Lung (tissue), 12 donors: Measurements from ENCODE around the gene CFAP100. TPM values are rescaled to one million over a fixed set of nuclear protein-coding genes. Genes with fewer than 3 reads are reported as not detected.

ENCODE experiments used
- ATAC-seq: fragments of 200-7000 bp; cut with Tn5 transposase; one replicate; pipeline ENCODE4 v1.9.1; 2020; ENCODE audit warnings: moderate number of reproducible peaks; ENCODE audit not compliant: insufficient read depth, low FRiP score
- DNase-seq, 3 donors: peaks; one replicate each; pipeline ENCODE4 v3.0.0-alpha.2; 2013 to 2017
- H3K27ac ChIP-seq, 2 donors: one replicate each; pipeline ENCODE4 v1.5.1; 2013; ENCODE audit warnings: mild to moderate bottlenecking in 2 of 2, moderate library complexity in 2 of 2, control low read depth in 1 of 2, inconsistent platforms in 1 of 2, low read depth in 1 of 2, low read length in 1 of 2
- H3K27me3 ChIP-seq, 3 donors: one replicate each; pipeline ENCODE4 v1.5.1; 2013; ENCODE audit warnings: low read length in 2 of 3; ENCODE audit not compliant: control insufficient read depth in 3 of 3, insufficient read depth in 3 of 3
- H3K36me3 ChIP-seq, 4 donors: one replicate each; pipeline ENCODE4 v1.5.1; 2013; ENCODE audit warnings: low read length in 4 of 4, mild to moderate bottlenecking in 1 of 4, moderate library complexity in 1 of 4; ENCODE audit not compliant: control insufficient read depth in 4 of 4, insufficient read depth in 4 of 4
- H3K4me1 ChIP-seq, 5 donors: one replicate each; pipeline ENCODE4 v1.5.1; 2013; ENCODE audit warnings: low read length in 5 of 5, mild to moderate bottlenecking in 2 of 5, moderate library complexity in 1 of 5; ENCODE audit not compliant: control insufficient read depth in 5 of 5, insufficient read depth in 5 of 5
- H3K4me3 ChIP-seq: one replicate; pipeline ENCODE4 v1.5.1; 2013; ENCODE audit warnings: mild to moderate bottlenecking, control low read depth, moderate library complexity
- H3K9ac ChIP-seq, 2 donors: one replicate each; pipeline ENCODE4 v1.5.1; 2013; ENCODE audit warnings: low read length in 2 of 2, control low read depth in 1 of 2; ENCODE audit not compliant: insufficient read depth in 1 of 2
- H3K9me3 ChIP-seq, 4 donors: one replicate each; pipeline ENCODE4 v1.5.1; 2013; ENCODE audit warnings: low read length in 3 of 4, mild to moderate bottlenecking in 1 of 4, moderate library complexity in 1 of 4; ENCODE audit not compliant: control insufficient read depth in 4 of 4, insufficient read depth in 3 of 4
- WGBS, 2 donors: extraction: QIAGEN DNeasy Blood & Tissue Kit; methylation state at CpG; one replicate each; pipeline ENCODE4 v1.1.7; 2013; 5-methylcytosine and 5-hydroxymethylcytosine counted together
- polyA plus RNA-seq, 2 donors: library from polyadenylated mRNA; stranded (reverse); fragments of 200-250 nt; gene quantifications; one replicate each; pipeline ENCODE4 v1.2.1, GENCODE V29; 2013
- total RNA-seq, 2 donors: library from RNA; depleted of rRNA in 1 of 2; stranded (reverse); fragments of >200 nt in 1 of 2; gene quantifications; one replicate each; pipeline ENCODE4 v1.2.1, GENCODE V29; 2014 to 2021
- TF ChIP-seq, protein P1 (sequence below): IDR thresholded peaks from 2 replicates; pipeline ENCODE4 v1.5.1; 2012; ENCODE audit warnings: mild to moderate bottlenecking; ENCODE audit errors: control extremely low read depth, extremely low read depth
- donor health status: control.
- donor health status: control.
- donor health status: Bipolar disorder and iron deficiency.
- donor health status: healthy.
- donor health status: DM: yes; HTN: yes; CAD: no.

Gene CFAP100
- total and polyA plus RNA-seq, 4 donors = 7.7 to 31.9 (median 11.5) TPM

DNA sequence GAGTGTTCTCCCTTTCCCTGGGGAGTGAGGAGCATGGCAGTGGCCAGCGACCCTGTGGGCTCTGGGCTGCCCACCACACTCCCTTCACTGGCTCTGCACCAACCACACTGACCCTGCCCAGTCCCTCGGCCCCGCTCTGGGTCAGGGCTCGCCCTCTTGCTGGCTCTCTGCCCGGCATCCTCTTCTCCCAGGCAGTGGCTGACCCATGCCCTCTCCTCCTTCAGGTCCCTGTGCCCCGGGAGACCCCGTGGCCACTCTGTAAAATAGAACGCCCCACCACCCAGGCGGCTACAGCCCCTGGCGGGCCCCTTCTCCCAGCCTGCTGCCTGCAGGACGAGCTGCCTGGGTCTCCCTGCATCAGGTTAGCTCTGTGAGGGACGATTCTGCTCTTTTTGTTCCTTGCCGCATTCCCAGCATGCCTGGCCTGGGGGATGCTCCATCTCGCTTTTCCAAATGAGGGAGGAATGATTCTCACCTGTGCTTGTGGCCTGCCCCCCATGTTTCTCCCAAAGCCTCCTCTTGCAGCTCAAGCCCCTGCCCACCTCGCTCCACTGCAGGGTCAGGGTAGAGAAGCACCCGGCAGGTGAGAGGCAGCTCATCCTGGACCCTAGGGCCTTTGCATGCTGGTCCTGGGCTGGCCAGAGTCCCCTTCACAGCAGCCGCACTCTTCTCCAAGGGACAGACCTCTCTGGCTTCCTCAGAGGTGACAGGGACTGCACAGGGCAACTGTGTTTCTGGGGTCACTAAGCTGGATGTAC is 14.5 kb upstream of the CFAP100 start:
- no peaks in the 10 kb centered on the region for H3K9me3 ChIP-seq
- peaks cover 0 to 11% (median 0%) of the 10 kb centered on the region in 5 donors for H3K4me1 ChIP-seq
- H3K27me3 ChIP-seq = no peaks in the 10 kb centered on the region
- no peak for ATAC-seq
- no peak for DNase-seq
- H3K36me3 ChIP-seq = no peaks in the 10 kb centered on the region
- TF ChIP-seq, protein P1, sequence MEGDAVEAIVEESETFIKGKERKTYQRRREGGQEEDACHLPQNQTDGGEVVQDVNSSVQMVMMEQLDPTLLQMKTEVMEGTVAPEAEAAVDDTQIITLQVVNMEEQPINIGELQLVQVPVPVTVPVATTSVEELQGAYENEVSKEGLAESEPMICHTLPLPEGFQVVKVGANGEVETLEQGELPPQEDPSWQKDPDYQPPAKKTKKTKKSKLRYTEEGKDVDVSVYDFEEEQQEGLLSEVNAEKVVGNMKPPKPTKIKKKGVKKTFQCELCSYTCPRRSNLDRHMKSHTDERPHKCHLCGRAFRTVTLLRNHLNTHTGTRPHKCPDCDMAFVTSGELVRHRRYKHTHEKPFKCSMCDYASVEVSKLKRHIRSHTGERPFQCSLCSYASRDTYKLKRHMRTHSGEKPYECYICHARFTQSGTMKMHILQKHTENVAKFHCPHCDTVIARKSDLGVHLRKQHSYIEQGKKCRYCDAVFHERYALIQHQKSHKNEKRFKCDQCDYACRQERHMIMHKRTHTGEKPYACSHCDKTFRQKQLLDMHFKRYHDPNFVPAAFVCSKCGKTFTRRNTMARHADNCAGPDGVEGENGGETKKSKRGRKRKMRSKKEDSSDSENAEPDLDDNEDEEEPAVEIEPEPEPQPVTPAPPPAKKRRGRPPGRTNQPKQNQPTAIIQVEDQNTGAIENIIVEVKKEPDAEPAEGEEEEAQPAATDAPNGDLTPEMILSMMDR = no peak
- no peak overlapping the region for H3K27ac ChIP-seq
- no peak overlapping the region for H3K4me3 ChIP-seq
- 75 to 87% methylated on average over 17 of the region's 17 CpGs for WGBS, 2 donors
- H3K9ac ChIP-seq = no peak overlapping the region

DNA sequence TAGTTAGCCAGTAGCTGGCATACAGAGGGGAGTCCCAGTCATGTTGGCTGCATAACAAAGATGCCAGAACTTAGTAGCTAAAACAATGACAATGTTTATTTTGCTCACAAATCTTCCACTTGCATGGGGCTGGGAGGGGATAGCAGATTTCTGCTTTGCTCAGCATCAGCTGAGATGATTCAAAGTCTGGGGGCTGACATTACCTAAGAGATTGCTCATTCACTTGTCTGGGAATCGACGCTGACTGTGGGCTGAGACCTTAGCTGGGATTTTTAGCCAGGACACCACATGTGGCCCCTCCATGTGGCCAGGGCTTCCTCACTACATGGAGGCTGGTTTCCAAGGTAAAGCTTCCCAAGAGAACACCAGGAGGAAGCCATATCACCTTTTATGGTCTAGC is 12.7 kb upstream of the CFAP100 start:
- H3K4me3 ChIP-seq = no peak overlapping the region
- no peak overlapping the region for H3K27ac ChIP-seq
- no peak overlapping the region for H3K9ac ChIP-seq
- H3K4me1 ChIP-seq = no peaks in the 10 kb centered on the region
- TF ChIP-seq, protein P1 = no peak
- 18 to 62% methylated on average over 2 of the region's 2 CpGs for WGBS, 2 donors
- H3K9me3 ChIP-seq = no peaks in the 10 kb centered on the region
- ATAC-seq (no peak), DNase-seq (no peak)
- H3K27me3 ChIP-seq = no peaks in the 10 kb centered on the region
- no peaks in the 10 kb centered on the region for H3K36me3 ChIP-seq

DNA sequence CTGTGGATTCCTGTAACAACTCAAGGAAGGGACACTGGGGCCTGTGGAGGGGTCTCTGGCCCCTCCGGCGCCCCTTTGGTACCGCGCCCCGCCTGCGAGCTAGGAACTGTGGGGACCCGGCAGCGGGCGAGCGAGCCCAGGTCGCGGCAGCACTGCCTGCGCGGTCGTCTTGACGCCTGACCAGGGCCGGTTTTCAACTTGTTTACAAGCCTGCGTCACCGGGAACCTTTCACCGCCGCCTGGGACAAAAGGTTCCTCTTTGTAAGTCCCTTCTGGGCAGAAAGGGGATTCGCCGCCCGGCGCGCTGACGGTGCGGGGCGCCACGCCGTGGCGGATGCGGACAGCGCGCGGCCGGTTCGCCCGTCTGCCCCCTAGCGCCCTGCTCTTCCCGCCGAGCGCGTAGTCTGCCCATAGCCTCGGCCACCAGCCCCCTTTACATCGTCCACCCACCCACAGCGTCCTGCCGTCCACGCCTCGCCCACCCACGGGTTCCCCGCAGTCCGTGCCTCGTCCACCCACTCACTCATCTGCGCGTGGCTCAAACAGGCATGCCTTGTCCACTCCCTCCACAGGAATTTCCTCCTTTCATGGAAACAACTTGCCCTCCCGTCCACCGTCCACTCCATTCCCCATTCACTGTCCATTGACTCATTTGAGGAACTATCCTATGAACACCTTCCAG is 5.5 kb upstream of the CFAP100 start:
- no peaks in the 10 kb centered on the region for H3K36me3 ChIP-seq
- peak; percentile 90 to 94 (median 92) for DNase-seq
- WGBS, 2 donors = 2 to 3% methylated on average over 58 of the region's 58 CpGs

More for the DNA sequence above, 5.5 kb upstream of the CFAP100 start:
- Histone ChIP-seq H3K4me3 (no peak overlapping the region), H3K27ac (peak overlapping the region; percentile 44 to 87), H3K4me1 (peaks cover 0 to 4% (median 0%) of the 10 kb centered on the region in 5 donors), H3K9ac (peak overlapping the region in 1 of 2 donors; percentile 30), H3K9me3 (no peaks in the 10 kb centered on the region), H3K27me3 (peaks cover 0 to 2% (median 0%) of the 10 kb centered on the region in 3 donors)
- TF ChIP-seq, protein P1 = peak; percentile 99
- ATAC-seq = peak; percentile 98
